ENCODE results near the gene SMYD3.
"Not testable (repeated sequence)": the region's sequence is repeated elsewhere in the genome, so short reads cannot be mapped to it uniquely, and the experiment has no call there.

The SMYD3 gene

DNA sequence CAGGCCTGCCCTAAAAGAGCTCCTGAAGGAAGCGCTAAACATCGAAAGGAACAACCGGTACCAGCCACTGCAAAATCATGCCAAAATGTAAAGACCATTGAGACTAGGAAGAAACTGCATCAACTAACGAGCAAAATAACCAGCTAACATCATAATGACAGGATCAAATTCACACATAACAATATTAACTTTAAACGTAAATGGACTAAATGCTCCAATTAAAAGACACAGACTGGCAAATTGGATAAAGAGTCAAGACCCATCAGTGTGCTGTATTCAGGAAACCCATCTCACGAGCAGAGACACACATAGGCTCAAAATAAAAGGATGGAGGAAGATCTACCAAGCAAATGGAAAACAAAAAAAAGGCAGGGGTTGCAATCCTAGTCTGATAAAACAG is 688.7 kb downstream of the SMYD3 start:
- not testable (repeated sequence) for DNase-seq

DNA sequence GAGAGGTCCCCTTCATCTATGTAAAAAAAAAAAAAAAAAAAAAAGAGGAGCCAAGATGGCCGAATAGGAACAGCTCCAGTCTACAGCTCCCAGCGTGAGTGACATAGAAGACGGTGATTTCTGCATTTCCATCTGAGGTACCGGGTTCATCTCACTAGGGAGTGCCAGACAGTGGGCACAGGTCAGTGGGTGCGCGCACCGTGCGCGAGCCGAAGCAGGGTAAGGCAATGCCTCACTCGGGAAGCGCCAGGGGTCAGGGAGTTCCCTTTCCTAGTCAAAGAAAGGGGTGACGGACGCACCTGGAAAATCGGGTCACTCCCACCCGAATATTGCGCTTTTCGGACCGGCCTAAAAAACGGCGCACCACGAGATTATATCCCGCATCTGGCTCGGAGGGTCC is 690.6 kb downstream of the SMYD3 start:
- not testable (repeated sequence) for DNase-seq

DNA sequence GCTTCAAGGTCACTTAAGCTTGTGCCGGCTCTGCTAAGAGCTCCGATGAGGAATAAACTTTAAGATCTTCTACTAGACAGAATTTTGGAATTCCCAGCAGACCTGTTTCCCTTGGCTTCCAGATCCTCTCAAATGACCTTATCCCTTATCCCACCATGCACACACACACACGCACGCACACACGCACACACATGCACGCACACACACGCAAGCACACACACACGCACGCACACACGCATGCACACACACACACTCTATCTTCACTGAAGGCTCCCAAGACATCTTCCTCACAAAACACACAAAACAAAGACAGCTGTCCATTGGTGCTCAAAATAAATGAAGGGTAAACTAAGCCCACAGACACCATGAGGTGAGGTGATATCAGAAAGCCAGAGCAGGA is 692.4 kb downstream of the SMYD3 start:
- no peak for DNase-seq

DNA sequence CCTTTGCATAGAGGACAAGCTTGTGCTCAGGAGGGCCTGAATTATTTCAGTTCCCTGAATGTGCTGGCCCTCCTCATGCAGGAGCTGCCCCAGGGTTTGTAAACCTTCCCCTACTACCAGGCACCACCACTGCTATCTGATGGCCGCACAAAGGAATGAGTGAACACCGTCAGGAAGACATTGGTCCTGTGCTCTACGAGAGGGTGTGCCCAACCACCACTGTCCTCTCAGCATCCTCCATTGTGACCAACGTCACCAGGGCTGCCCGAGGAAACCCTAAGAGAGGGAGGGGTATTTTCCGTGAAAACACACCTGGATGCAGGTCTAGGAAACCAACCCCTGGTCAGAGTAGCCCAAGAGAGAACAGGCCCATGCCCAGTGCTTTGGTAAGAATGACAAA is 694.8 kb downstream of the SMYD3 start:
- no peak for DNase-seq

DNA sequence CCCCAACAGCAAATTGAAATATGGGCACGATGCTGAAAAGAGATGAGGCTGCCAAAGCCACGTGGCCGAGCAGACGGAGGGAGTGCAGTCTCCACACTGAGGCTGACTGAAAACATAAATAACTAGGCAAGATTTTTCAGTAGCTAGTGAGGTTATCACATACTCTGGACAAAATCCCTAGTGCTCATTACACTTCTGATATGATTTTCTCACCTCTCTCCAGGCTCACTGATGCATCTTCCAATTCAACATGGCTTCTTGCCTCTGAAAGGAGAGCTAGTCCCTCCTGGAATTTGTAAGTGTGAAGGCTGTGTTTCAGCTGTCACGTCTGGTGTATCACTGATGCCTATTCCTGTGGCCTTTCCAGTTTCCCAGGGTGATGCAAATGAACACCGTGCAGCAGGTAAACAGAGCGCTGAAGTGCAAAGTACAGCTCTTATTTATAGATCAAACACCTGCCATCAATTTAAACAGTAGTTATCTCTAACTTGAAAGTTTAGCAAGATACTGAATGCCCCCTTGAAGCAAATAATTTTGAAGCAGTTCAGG is 696.2 kb downstream of the SMYD3 start:
- DNase-seq = no peak

DNA sequence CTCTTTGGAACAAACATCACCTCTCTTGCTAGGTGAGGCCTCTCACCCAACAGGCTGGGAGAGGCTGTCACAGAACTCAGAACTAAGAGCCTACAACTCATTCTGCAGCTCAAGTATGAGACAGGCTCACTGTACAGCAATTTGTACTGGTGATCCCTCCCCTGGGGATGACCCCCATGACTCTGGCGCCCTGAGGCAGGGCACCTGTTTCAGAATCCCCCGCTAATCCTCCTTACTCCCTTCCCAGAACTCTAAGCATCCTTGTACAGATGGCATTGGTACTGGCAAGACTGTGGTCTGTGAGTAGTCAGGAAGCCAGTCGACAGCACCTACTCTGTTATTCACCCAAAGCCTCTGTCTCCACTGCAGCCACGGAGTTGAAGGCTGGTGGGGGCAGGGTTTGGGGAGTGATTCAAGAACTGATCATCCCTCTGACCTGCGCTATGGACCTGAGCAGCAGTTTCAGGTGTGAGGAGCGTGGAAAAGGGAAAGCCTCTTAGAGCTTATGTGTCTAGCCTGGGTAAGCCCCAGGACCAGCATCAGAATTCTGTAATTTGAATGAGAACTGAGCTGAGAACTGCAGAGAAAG is 696.8 kb downstream of the SMYD3 start:
- no peak for DNase-seq

DNA sequence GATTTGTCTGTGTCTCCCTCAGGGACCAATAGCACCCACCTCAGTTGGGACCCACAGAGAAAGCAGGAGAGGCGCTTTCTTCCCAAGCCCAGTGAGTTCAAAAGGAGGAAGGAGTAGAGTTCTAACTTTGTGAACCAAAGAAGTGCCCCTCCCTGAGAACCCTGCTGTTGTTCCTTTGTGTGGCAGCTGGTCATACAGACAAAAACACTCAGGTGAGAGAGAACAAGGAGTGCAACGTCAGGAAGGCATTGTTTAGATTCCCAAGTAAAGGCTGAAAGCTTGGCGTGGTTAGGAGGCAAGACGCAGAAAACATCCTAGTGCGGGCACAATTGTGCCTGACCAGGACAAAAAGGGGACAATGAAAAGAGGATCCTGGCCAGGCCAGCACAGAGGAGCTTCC is 697.7 kb downstream of the SMYD3 start:
- no peak for DNase-seq

DNA sequence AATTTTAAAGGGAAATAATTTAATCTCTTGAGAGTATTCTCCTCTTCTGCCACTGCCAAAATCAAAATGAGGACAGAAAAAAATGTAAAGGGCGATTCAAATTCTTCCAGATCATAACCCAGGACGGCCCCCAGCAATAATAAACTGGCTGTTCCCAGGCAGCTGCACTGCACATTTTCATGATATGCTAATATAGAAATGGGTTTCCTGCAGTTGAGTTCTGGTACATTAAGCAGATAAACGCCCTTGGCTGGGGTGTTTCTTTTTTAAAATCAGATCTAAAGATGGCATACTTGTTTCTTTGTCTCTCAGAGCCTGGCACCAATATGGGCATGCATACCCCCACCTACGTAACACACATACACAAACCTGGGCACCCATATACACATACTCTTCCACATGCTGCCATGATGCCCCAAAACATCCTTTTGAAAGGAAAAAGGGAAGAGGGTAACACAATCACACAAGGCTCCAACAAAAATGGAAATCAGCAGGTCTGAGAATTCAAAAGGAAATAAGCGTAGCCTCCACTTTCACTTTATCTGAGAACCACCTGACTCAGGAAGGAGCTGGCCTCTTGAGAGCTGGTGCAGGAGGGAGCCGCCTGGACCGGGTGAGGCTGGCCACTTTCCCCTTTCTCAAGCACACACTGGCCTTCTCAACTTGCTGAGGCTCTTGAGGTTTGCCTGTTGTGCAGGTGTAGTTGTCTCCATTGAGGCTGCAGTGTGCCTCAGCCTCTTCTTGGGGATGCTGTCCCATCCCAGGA is 698.9 kb downstream of the SMYD3 start:
- peak in 1 of 5 experiments; percentile 3 for DNase-seq

DNA sequence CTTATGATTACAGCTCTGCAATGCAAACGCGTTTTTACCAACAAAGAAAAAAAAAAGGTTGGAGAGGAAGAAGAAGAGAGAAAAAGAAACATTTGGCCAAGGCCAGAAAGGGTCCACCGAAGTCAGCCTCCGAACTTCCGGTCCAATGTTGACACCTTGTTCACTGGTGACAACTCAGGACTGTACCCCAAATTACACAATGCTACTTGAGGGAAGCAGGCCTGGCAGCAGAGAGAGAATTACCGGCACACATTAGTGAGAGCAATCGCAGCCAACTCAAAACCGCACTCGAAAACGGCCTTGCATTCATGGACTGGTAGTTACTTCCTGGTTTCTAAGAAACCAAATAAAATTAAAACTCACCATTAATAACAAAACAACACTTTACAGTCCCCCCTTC is 699.8 kb downstream of the SMYD3 start:
- peak in 1 of 5 experiments; percentile 28 for DNase-seq

DNA sequence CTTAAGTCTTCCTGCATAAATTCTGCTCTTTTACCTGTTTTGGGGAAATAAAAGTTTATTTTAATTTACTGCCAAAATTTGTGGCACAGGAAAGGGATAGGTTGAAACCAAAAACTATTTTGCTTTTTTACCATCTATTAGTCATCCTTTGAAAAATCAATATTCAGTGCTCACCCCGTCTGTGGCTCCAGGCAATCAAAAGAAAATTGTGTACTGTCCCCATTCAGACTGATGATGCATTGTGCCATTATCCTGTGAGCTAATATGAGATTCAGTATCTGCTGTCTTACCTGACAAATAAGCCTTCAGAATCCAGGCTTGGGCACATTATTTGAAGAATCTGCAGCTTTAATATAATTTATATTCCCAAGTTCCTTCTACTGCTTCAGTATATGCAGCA is 701.5 kb downstream of the SMYD3 start:
- no peak for DNase-seq

DNA sequence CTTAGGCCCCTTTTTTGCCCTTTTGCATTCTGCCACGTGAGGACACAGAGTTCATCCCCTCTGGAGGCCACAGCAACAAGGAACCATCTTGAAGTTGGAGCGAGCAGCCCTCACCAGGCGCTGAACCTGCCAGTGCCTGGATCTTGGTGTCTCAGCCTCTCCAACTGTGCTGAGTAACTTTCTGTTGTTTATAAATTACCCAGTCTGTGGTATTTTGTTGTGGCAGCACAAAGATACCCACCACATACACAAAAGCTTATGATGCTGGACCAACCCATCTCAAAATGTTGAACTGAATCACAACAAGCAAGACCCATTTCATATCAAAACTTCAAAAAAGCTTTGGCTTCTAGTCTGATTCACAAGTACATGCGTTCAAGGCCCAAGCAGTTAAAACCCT is 702.4 kb downstream of the SMYD3 start:
- DNase-seq = no peak

DNA sequence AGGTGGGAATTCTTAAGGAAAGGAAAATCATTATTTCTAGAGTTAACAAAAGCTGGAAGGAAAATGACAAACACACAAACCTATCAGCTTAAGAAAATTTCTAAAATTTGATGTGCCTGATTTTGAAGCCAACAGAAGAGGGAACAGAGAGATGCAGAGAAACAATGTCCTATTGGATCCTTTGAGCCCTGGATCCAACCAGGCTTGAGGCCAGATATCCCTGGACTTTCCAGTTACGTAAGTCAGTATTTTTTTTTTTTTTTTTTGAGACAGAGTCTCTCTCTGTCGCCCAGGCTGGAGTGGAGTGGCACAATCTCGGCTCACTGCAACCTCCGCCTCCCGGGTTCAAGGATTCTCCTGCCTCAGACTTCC is 703.4 kb downstream of the SMYD3 start:
- DNase-seq = no peak

DNA sequence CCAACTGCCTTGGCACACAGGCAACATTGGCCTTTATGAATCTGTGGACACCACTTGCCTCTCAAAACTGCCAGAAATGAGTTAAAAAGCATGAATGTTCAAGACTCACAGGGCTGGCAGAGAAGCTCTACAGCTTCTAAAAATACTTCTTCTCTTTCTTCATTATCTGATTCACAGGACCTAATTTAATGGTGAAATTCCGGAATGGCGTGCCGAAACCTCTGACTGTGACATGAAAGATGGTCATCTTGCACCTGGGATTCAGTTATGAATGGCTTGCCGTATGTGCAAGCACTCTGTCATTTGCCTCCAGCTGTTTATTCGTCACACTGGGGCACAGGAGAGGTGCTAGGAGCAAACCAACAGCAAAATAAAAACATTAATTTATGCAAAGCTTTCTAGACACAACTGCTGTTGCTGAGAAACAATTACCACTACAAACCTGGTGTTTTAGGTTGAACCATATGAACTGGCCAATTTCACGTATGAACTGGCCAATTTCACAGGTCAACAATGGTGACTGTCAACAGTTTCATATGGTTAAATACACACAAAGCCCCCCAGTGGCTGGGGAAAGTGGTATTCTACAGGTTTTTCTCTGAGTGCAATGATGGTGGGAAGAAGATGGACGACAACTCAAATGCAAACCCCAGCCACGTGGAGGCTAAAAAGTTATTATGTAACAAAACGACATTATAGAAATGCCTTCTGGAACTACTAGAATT is 704.0 kb downstream of the SMYD3 start:
- no peak for DNase-seq

DNA sequence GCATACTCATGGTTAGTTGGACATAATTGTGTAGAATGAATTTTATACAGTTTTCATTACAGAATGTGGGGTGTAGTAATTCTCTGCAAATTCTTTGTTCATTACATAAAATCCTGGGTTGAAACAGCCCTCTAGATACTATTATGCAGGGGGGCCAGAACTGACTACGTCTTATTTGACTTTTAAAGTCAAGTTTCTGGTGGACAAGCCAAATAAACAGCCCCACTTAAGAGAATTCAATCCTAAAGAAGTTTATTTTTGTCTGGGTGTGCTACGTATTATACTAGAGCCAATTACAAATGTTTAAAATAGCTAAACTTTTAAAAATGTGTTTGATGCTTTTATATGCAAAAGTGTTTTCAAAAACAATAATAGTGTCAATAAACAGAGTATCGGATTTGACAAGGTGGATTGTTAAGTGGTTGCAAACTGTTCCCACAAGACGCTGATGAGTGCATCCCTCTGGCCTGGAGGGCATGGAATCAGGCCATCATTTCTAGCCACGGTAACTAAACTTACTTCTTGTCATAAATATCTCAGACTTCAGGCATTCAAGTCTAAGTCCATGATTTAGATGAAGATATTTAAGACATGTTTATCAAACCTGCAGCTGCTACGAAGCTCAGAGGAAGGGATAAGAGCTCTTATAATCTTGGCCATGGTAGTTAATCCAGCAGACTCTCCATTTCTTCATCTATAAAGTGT is 706.0 kb downstream of the SMYD3 start:
- DNase-seq = no peak

DNA sequence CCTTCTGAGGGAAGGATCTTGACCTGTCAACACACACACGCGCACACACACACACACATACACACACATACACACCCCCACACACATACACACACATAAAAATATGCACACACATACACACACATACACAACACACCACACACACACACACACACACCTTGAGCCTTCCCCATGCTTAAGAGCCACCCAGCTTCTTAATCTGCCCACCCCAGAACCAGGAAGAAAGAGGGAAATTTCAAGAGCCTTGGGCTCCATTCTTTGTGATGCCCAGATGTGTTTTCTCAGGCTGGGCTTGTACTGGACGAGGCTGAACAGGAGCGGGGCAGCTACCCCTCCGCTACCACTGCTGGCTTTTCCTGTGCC is 708.7 kb downstream of the SMYD3 start:
- no peak for DNase-seq

DNA sequence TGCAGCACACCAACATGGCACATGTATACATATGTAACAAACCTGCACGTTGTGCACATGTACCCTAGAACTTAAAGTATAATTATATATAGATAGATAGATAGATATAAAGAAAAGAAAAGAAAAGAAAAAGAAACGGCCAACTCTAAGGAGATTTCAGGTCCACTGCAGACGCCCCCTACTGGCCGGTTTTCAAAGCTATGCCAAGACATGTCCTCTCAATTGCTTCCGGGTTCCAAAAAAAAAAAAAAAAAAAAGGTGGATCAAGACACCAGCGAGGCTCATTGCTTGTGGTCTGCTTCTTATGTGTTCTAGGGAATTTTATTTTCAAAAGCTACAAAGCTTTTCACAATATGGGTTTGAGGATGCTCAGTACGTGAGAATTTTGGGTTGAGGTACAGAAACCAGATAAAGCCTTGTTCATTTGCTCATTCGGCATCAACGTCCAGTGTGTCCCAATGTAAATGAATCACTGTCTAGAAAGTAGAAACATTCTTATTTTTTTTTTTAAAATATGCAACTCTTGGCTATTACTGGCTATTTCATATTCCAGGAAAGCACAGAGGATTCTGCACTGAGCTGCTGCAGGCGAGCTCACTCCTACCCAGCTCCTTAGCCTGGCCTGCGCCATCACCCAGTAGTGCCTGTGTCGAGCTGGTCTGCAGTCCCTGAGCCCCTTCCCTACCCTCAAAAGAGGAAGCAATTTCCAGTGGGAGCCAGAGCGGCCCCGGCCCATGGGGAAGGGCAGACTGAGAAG is 709.3 kb downstream of the SMYD3 start:
- DNase-seq = peak in 1 of 5 experiments; percentile 4

DNA sequence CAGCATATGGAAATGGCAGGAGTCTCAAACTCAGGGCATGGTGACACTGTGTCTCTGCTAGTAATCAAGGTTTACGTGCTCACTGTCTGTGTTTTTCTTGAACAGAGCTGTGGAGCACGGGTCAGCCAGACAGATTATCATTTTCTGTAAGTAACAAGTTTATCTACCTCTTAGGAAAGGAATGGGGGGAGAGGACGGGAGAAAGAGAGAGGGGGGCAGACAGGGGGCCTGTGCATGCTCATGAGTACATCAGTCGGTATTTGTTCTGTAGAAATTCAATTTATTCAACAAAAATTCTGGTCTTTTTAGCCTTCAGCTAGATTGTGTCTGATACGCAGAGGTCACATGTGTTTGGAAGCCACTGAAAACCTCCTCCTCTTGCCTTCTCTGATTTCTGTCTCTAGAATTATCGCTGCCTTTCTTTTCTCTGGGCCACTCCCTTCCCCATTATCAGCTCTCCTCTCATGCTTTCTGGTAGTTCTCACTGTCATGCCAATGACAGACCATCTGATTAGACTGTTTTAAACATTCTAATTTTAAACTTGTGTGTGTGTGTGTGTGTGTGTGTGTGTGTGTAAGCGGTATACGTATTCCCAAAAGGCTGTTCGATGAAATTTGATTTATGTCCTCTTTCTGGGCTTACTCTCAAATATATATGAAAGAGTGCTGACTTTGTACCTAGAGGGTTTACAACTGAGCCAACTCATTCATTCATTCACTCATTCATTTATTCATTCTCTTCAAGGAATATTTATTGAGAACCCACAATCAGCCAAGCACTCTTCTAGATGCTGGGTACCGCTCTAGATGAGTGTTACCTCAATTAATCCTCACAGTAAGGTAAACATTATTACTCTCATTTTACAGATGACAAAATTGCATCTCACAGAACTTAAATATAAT is 715.4 kb downstream of the SMYD3 start:
- no peak for DNase-seq

DNA sequence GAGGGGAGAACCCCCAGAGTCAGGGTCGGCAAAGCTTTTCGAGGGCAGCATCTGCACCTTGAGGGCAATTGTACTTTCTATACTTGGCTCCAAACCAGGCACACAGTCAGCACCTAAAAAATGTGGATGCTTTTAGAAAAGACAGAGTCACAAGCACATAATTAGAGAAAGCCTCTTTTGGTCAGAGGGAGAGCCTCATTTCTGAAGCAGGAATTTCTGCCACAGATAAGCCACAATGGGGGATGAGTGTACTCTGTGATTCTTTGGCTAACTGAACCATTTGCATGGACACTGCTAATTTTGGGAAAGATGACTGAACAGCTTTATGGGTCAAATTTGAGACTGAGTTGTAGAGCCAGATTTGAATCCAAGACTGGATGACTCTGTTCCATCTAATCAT is 716.6 kb downstream of the SMYD3 start:
- no peak for DNase-seq

DNA sequence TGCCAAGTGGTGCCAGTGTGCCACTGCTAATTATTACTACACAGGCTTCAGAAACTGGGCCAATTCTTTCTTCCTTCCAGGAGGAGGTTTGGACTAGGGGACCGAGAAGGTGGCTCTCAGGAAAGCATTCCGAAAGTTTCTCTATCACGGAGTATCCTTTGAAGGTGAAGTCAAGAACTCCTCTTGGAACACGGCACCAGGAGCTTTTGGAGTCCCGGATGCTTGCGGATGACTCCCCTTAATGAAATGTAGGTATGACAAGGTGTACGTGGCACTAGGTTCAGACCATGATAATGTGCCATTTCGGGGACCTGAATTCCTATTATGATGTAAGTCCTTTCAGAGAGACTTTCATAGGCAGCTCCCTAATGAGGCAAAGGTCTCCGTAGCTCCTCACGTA is 718.2 kb downstream of the SMYD3 start:
- DNase-seq = no peak

DNA sequence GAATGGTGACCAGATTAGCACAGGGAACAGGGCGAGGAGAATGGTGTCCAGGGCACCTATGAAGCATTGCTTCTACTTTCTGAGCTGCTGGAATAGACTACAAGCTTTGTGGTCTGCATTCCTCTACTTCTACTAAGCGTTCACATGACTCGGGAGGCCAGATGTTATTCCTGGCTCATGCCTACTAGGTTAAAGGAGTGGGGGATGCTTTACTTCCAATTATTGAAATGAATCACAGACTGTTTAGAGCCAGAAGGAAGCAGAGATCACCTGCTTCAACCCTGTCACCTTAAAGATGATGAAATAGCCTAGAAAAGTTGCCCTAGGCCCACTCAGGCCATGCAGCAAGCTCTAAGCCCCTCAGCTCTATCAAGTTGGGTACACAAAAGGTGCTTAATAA is 718.8 kb downstream of the SMYD3 start:
- DNase-seq = no peak

DNA sequence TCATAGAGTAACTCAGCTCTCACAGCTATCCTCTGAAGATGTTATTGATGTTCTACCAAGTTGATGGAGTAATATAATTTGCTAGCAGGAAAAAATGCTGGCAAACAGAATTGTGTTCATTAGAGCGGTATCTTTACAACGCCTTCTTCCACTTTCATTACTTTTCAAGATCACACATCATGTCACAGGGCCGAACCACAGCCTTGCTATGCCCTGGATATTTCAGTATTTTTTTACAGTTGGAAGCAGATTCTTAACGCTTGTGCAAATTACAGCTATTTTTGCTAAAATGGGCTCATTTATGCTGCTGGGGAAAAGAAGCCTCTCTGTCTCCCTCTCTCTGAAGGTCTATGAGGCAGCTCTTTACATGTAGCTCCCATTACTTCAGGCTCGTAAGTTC is 720.1 kb downstream of the SMYD3 start:
- DNase-seq = no peak
